Retinal pigment epithelial cell (primary cell): ENCODE results near the gene TROAP.

Source experiments
- DNase-seq: peaks from one replicate; pipeline ENCODE4 v3.0.0-alpha.2; 2010; ENCODE audit warnings: low read depth
- H3K4me3 ChIP-seq: 2 replicates; pipeline ENCODE4 v1.5.1; 2011; ENCODE audit warnings: mild to moderate bottlenecking, low read length, control low read depth, moderate library complexity
- TF ChIP-seq, protein P1 (sequence below): conservative IDR thresholded peaks from 2 replicates; pipeline ENCODE4 v1.5.1; 2011; ENCODE audit warnings: low read depth, low read length, control low read depth, inconsistent platforms

The TROAP gene

DNA sequence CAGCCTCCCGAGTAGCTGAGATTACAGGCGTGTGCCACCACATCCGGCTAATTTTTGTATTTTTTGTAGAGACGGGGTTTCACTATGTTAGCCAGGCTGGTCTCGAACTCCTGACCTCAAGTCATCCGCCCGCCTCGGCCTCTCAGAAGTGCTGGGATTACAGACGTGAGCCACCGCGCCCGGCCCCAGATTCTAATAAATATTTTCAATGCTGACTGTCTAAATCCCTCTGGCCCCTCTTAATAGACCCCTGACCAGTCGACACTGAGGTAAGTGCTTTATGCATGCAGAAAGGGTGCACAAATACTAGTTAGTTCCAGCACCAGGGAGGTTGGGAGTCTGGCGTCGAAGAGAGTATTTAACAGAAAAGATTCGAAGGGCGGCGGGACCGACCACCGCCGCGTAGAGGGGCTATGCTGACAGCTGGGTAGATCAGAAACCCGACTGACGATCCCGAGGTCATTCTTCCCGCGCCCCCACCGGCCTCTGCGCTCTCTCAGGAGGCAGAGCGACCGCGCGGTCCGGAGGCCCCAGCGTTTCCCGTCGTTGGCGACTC, 43.1 kb downstream of the TROAP start:
- H3K4me3 ChIP-seq, result peak overlapping the region; percentile 90
- TF ChIP-seq, protein P1, sequence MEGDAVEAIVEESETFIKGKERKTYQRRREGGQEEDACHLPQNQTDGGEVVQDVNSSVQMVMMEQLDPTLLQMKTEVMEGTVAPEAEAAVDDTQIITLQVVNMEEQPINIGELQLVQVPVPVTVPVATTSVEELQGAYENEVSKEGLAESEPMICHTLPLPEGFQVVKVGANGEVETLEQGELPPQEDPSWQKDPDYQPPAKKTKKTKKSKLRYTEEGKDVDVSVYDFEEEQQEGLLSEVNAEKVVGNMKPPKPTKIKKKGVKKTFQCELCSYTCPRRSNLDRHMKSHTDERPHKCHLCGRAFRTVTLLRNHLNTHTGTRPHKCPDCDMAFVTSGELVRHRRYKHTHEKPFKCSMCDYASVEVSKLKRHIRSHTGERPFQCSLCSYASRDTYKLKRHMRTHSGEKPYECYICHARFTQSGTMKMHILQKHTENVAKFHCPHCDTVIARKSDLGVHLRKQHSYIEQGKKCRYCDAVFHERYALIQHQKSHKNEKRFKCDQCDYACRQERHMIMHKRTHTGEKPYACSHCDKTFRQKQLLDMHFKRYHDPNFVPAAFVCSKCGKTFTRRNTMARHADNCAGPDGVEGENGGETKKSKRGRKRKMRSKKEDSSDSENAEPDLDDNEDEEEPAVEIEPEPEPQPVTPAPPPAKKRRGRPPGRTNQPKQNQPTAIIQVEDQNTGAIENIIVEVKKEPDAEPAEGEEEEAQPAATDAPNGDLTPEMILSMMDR, result no peak
- no peak for DNase-seq

DNA sequence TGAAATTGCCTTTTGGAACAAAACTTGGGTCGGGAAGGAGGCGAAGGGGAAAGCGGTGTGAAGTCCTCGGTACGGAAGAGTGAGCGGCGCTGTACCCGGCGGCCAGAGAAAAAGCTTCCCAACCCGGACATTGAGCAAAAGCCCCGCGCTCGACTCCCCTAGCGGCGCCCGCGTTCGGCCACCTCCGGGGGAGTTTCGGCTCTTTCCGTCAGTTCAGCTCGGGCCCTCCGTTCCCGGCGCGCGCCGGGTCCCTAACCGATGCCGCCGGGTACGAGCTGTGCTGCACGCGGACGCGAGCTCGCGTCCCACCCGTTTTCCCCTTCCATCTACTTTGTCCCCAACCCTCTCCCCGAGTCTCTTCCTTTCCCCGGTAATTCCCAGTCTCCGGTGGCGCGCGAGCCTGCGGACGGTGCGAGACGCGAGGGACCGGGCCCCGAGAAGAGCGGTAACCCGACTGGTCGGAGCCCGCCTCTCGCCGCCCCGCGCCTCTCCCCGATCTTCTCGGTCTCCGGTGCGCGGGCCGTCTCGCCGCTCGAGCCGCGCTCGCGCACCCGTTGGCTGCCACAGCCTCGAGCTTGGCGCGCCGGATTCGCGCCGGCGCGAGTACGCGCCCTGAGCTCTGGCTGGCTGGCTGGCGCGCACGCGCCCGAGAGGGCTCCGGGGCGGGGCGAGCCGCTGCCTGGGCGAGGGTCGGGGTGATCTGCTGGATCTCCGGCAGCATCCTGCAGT, 43.8 kb downstream of the TROAP start:
- DNase-seq, result peak; percentile 74
- H3K4me3 ChIP-seq, result peak overlapping the region; percentile 90
- TF ChIP-seq, protein P1, result peak; percentile 23

DNA sequence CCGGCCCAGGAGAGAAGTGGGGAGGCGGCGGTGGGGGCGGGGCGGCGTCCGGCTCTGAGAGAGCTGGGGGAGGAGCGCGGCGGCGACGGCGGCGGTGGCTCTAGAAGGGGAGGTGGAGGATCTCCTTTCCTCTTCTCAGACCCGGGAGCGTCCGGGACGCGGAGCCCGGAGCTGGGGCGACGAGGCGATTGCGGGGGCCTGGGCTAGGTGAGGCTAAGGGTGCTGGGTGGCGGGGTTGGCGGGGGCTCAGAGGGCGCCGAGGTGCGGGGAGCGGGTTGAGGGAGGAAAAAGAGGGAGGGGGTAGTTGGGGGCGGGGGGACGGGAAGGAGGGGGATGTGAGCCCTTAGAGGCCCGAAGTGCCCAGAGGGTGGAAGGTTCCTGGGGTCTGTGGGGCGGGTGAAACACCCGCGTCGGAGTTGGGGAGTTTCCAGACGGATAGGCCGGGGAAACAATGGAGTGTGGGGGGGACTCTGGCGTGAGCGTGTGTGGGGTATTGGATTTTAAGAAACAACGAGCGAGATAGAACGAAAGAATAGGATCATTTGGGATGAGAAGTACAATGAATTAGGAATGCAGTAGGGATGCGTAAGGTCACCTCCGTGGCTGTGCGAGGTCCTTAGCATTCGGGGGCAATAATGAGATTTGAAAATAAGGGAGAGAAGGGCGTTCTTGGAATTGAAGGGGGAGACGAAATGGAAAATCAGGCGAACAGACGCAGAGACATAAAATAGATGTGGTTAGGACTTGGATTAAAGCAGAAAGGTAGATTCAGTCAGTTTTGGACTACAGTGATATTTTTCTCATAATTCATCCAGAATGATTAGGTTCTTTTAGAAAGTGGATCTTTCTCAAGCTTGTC, 44.6 kb downstream of the TROAP start, which contains the start of gene SPATS2:
SPATS2 (plus strand) TSS at position 82 of the 859 bp plus-strand sequence. CDS start 93,551 bp downstream, outside the sequence.
- DNase-seq, result no peak
- TF ChIP-seq, protein P1, result no peak
- H3K4me3 ChIP-seq, result peak within 1 kb of the TSS; percentile 90

DNA sequence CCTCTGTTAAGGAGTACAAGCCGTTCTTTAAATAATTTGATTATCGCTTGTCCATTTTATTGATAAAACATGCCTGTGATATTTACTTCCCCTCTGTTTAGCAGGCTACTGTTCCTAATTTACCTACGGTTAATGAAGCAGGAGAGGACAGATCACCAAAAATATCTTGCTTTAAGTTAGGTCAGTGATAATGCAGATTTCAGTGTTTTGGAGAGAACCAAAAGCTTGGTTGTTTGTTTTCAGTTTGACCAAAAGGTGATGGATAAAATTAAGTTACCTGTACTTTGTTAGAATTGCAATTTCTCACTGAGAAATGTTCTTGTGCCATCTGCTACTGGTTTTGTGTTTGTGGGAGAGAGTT, 45.2 kb downstream of the TROAP start:
- peak overlapping the region; percentile 90 for H3K4me3 ChIP-seq
- no peak for DNase-seq
- TF ChIP-seq, protein P1, result no peak

DNA sequence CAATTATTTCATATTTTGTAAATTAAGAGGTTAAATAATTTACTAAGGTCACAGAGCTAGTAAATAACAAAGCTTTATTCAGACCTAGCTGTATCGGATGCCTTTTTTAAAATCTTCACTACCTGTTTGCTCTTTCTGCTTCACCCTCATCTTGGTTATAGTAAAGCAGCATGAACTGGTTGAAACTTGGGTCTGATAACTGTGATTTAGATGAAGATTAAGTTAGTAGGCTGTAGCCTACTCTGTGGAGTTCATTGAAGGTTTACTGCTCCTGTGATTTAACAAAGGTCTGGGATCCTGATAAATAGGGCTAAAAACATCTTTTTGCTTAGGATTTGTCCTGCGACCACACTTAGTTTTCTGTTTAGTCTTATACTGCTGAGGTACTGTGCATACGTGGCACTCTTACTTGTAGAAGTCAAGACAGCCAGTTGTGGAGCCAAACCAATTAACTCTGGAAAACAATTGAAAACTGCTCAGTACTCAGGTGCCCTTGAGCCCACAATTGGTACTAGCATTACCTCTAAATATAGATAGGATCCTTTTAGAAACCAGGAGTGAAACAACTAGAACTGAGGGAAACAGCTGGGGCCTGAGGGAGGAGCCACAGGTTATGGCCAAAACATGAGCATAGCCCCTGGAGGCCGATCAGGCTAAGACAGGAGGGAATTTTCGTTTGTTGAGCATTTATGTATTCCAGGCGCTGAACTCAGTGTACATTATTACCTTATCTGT, 46.5 kb downstream of the TROAP start:
- TF ChIP-seq, protein P1, result peak; percentile 39
- peak overlapping the region; percentile 17 for H3K4me3 ChIP-seq
- DNase-seq, result no peak

DNA sequence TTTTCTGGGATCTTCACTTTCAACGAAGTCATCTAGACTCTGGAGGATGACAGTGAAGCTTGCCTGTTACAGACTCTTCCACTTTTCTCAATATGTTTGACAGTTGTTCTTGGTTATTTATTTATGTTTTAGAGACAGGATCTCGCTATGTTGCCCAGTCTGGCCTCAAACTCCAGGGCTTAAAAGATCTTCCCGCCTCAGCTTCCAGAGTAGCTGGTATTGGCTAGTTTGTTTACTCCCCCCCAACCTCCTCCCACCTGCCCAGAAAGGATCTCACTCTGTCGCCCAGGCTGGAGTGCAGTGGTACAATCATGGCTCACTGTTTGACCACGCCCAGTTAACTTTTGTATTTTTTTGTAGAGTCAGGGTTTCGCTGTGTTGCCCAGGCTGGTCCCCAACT, 47.5 kb downstream of the TROAP start:
- TF ChIP-seq, protein P1, result no peak
- no peak overlapping the region for H3K4me3 ChIP-seq
- DNase-seq, result no peak
